Keratinocyte (primary cell): Measurements from ENCODE around the gene RESP18.

Experiments used
- EZH2 ChIP-seq: IDR thresholded peaks from one replicate; pipeline ENCODE4 v1.6.1; 2012; ENCODE audit warnings: inconsistent platforms, mild to moderate bottlenecking, low read length, moderate library complexity
- TF ChIP-seq, protein P1 (sequence below), 3 experiments: IDR thresholded peaks in 1 of 3; conservative IDR thresholded peaks in 1 of 3; optimal IDR thresholded peaks in 1 of 3; 2 replicates in 2 of 3; 3 replicates in 1 of 3; pipeline versions ENCODE3 to v1.5.1; 2011; ENCODE audit warnings: low read length in 3 of 3, mild to moderate bottlenecking in 3 of 3, moderate library complexity in 2 of 3, control low read depth in 1 of 3, inconsistent platforms in 1 of 3; ENCODE audit not compliant: insufficient read depth in 2 of 3; ENCODE audit errors: extremely low read depth in 1 of 3

- TF ChIP-seq, protein P1, sequence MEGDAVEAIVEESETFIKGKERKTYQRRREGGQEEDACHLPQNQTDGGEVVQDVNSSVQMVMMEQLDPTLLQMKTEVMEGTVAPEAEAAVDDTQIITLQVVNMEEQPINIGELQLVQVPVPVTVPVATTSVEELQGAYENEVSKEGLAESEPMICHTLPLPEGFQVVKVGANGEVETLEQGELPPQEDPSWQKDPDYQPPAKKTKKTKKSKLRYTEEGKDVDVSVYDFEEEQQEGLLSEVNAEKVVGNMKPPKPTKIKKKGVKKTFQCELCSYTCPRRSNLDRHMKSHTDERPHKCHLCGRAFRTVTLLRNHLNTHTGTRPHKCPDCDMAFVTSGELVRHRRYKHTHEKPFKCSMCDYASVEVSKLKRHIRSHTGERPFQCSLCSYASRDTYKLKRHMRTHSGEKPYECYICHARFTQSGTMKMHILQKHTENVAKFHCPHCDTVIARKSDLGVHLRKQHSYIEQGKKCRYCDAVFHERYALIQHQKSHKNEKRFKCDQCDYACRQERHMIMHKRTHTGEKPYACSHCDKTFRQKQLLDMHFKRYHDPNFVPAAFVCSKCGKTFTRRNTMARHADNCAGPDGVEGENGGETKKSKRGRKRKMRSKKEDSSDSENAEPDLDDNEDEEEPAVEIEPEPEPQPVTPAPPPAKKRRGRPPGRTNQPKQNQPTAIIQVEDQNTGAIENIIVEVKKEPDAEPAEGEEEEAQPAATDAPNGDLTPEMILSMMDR (optimal IDR thresholded peaks at IDR 0.05 in 1 of 3, IDR thresholded peaks at IDR 0.05 in 1 of 3, conservative IDR thresholded peaks at IDR 0.05 in 1 of 3; ENCODE audit: extremely low read depth in 1 of 3, insufficient read depth in 2 of 3, low read length in 3 of 3) = no peak
- peak; percentile 47 for TF ChIP-seq EZH2
Measured at GRCh38 chr2:219331560-219332213, 857 bp downstream of the RESP18 start.
